Activated naive CD8-positive, alpha-beta T cell treated with anti-CD3 and anti-CD28 coated beads for 36 hours (primary cell): ENCODE results near the gene CEMP1. TPM values are rescaled to one million over a fixed set of nuclear protein-coding genes. Genes with fewer than 3 reads are reported as not detected.
"Not testable (repeated sequence)": the region's sequence is repeated elsewhere in the genome, so short reads cannot be mapped to it uniquely, and the experiment has no call there.

Experiments used
- DNase-seq: peaks from one replicate; pipeline ENCODE4 v3.0.0; 2021
- H3K27ac Mint-ChIP-seq: one replicate; pipeline ENCODE4 v1.8.0; 2022; ENCODE audit warnings: mild to moderate bottlenecking, moderate library complexity, mixed read lengths
- H3K27me3 Mint-ChIP-seq: one replicate; pipeline ENCODE4 v1.8.0; 2022; ENCODE audit warnings: mild to moderate bottlenecking, mixed read lengths
- H3K36me3 Mint-ChIP-seq: one replicate; pipeline ENCODE4 v1.8.0; 2021; ENCODE audit warnings: mild to moderate bottlenecking, mixed read lengths
- H3K4me1 Mint-ChIP-seq: one replicate; pipeline ENCODE4 v1.8.0; 2021; ENCODE audit warnings: mixed read lengths
- H3K4me3 Mint-ChIP-seq: one replicate; pipeline ENCODE4 v1.8.0; 2022; ENCODE audit warnings: mild to moderate bottlenecking, moderate library complexity, mixed read lengths
- H3K9me3 Mint-ChIP-seq: one replicate; pipeline ENCODE4 v1.8.0; 2022; ENCODE audit warnings: mixed read lengths
- total RNA-seq, 2 experiments: library from RNA; stranded (reverse); gene quantifications; one replicate each; pipeline ENCODE4 v1.2.3, GENCODE V29; 2021

CEMP1 gene
- total RNA-seq, 2 experiments from 2014 or later, result not detected

DNA sequence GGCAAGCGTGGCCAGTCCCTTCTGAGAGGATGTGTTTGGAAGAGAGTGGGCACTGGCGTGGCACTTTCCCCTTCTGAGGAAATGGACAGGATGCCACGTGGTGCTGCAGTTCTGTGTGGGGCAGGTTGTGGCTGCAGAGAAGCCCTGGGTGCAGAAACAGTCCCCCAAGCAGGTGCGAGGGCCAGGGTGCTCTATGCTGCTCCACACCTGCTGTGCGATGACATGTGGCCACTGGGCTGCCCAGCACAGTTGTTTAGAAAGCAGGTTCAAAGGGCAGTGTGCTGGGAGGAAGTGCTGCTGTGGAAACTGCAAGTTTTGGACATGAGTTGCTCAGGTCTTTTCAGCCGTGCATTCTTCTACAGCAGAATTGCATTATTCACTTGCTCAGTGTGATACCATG, 10.2 kb upstream of the CEMP1 start:
- H3K27me3 Mint-ChIP-seq, H3K9me3 Mint-ChIP-seq, H3K4me3 Mint-ChIP-seq, H3K27ac Mint-ChIP-seq, DNase-seq: not testable (repeated sequence)
- peaks cover 12% of the 10 kb centered on the region for H3K36me3 Mint-ChIP-seq
- peaks cover 36% of the 10 kb centered on the region for H3K4me1 Mint-ChIP-seq

DNA sequence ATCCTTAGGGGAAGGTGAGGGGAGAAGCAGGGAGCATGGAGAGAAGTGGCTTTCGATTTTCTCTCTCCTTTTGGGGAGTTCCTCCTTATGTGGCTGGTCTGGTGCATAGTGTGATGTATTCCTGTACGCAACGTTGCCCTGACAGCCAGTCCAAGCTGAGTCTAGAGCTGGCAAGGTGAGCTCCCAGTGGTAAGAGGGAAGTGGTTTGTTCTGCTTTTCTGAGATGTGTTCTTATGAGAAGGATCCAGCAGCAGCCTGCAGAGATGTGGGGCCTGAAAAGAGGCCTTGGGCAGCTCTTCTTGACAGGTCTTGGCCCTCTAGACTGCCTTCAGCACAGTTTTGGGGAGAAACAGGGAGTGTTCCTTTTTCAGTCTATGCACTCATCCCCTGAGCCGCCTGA, 9.7 kb upstream of the CEMP1 start:
- H3K4me3 Mint-ChIP-seq, H3K27me3 Mint-ChIP-seq, H3K9me3 Mint-ChIP-seq, DNase-seq: not testable (repeated sequence)
- H3K36me3 Mint-ChIP-seq, result peaks cover 12% of the 10 kb centered on the region
- H3K27ac Mint-ChIP-seq, result peak overlapping the region; percentile 28
- H3K4me1 Mint-ChIP-seq, result peaks cover 36% of the 10 kb centered on the region

DNA sequence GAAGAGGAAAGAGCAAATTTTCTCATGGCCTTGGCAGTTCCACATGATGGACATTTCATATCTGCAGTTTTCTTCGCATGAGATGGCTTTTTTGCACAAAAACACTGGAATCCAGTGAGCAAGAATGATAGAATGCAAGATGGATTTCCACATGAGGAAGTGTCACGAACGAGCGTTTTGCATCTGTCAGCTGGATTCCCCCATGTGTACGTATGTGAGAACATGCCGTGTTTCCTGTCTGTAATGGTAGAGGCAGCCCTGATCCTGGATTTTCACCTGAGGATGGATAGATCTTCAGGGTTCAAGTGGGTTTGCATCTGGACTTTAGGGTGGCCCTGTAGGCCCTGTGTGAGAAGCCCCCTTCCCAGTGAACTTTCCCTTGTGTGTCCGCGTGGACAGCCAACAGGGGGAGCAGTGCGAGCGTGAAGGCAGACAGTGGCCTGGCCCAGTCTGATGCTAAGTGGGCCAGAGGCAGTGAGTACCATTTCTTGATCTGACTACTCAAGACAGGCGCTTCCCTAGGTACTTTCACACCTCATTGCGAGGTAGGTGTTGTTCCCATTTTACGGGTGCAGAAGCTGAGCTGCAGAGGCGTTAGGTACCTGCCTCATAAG, 8.7 kb upstream of the CEMP1 start:
- H3K9me3 Mint-ChIP-seq, H3K4me3 Mint-ChIP-seq, H3K27ac Mint-ChIP-seq, H3K27me3 Mint-ChIP-seq, H3K36me3 Mint-ChIP-seq: not testable (repeated sequence)
- H3K4me1 Mint-ChIP-seq, result peaks cover 36% of the 10 kb centered on the region
- DNase-seq, result peak; percentile 41

DNA sequence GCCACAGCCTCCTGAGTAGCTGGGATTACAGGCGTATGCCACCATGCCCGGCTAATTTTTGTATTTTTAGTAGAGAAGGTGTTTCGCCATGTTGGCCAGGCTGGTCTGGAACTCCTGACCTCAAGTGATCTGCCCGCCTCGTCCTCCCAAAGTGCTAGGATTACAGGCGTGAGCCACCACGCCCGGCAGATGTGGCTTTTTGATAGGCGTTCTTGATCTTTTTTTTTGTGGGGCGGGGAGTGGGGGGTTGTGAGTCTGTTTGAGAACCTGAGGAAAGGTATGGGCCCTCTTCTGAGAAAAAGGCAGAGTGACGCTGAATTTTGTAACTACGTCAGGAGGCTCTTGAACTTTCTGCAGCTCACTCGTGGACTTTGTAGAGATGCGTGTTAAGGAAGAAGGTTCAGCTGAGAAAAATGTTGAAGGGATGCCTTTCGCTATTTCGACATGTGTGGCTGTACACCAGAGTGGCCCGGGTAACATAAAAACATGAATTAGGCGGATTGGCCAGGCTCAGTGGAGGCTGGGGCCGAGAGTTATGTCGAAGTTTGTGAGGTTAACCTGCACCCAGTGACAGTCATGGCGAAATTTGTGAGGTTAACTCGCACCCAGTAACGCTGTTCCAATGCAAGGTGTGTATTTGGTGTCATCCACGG, 8.1 kb upstream of the CEMP1 start:
- DNase-seq, H3K9me3 Mint-ChIP-seq, H3K36me3 Mint-ChIP-seq, H3K27me3 Mint-ChIP-seq: not testable (repeated sequence)
- peak overlapping the region; percentile 51 for H3K27ac Mint-ChIP-seq
- peak overlapping the region; percentile 87 for H3K4me3 Mint-ChIP-seq
- H3K4me1 Mint-ChIP-seq, result peaks cover 36% of the 10 kb centered on the region

DNA sequence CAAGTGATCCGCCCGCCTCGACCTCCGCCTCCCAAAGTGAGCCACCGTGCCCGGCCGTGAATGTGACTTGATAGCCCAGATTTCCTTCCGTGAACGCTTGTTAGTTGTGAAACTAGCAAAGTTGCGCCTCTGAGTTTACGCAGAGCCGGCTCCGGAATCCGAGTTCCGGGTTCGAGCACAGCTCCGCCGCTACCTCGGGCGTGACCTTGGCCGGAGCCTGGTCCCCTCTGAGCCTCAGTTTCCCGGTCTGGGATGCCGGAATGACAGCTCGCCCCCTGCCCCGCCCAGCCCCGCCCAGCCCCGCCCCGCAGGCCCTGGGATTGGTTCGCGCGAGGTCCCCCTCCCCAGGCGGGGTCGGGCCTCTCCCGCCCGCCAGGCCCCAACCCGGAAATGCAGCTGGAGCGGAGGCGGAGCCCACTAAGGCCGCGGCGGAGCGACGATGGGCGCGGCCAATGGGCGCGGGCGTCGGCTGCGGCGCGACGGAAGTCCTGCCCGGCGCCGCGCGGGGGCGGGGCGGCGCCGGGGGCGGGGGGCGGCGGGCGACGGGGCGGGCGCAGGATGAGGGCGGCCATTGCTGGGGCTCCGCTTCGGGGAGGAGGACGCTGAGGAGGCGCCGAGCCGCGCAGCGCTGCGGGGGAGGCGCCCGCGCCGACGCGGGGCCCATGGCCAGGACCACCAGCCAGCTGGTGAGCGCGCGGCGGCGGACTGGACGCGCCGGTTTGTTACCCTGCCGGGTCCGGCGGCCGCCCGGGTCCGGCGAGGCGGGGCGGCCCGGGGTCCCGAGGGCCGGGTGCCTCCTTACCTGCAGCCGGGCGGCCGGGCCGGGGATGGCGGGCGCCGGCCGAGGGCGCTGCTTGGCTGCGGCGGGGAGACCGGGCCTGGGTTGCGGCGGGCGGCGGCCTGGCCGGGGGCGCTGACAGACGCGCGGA, 6.5 kb upstream of the CEMP1 start, which contains the start of gene PDPK1:
TSS of gene PDPK1 (plus strand) at position 571 of the 929 bp plus-strand sequence. CDS start at position 663, 92 bp downstream.
- Mint-ChIP-seq H3K4me1 (peaks cover 36% of the 10 kb centered on the region), H3K36me3 (peaks cover 6% of the 10 kb centered on the region), H3K4me3 (peak within 1 kb of the TSS; percentile 88), H3K27me3 (no peaks in the 10 kb centered on the region), H3K9me3 (no peaks in the 10 kb centered on the region), H3K27ac (peak within 1 kb of the TSS; percentile 87)
- peak; percentile 97 for DNase-seq

DNA sequence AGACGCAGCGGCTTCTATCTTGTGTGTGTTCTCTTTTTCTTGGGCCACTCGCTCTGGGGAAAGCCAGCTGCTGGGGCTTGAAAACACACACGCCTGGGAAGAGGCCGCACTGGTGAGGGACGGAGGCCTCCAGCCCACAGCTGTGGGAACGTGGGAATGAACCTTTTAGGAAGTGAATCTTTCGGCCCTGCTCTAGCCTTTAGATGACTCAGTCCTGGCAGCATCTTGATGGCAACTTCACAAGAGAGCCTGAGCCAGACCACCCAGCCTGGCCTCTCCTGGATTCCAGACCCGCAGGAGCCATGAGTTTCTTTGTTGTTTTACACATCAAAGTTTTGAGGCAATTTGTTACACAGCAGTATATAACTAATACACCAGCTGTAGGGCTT, 4.4 kb upstream of the CEMP1 start:
- Mint-ChIP-seq H3K27me3 (no peaks in the 10 kb centered on the region), H3K4me1 (peaks cover 35% of the 10 kb centered on the region), H3K36me3 (peaks cover 6% of the 10 kb centered on the region), H3K27ac (no peak overlapping the region), H3K9me3 (no peaks in the 10 kb centered on the region), H3K4me3 (no peak overlapping the region)
- DNase-seq, result no peak

DNA sequence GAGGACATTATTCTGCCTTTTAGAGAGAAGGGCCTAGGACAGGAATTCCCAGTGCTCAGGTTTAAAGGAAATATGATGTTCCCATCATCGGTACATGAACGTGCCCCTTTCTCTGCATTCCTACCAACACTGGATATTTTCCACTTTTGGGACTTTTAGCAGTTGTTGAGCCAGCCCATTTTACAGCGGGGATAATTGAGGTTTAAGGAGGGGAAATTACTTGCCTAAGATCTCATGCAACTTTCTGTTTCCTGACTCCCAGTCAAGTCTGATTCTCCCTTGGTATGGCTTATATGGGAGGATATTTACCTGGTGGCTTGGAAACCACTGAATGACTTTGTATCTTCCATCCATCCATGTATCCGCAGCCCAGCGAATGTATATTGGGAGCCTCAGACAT, 3.1 kb upstream of the CEMP1 start:
- H3K36me3 Mint-ChIP-seq, H3K27ac Mint-ChIP-seq, H3K4me3 Mint-ChIP-seq: not testable (repeated sequence)

DNA sequence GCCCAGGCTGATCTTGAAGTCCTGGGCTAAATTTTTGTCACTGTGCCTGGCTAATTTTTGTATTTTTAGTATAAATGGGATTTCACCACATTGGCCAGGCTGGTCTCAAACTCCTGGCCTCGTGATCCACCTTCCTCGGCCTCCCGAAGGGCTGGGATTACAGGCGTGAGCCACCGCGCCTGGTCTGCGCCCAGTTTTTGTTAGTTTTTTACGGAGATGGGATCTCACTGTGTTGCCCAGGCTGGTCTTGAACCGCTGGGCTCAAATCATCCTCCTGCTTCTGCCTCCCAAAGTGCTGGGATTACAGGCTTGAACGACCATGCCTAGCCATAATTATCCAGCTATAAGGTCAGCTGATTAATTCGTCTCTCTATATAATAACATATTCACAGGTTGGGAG, 2.7 kb upstream of the CEMP1 start:
- Mint-ChIP-seq H3K36me3 (peaks cover 4% of the 10 kb centered on the region), H3K4me3 (peak overlapping the region; percentile 34), H3K27me3 (no peaks in the 10 kb centered on the region), H3K27ac (peak overlapping the region; percentile 25), H3K4me1 (peaks cover 21% of the 10 kb centered on the region), H3K9me3 (no peaks in the 10 kb centered on the region)
- no peak for DNase-seq

More for the DNA sequence above, 3.1 kb upstream of the CEMP1 start:
- not testable (repeated sequence) for H3K9me3 Mint-ChIP-seq, DNase-seq, H3K27me3 Mint-ChIP-seq
- peaks cover 23% of the 10 kb centered on the region for H3K4me1 Mint-ChIP-seq

DNA sequence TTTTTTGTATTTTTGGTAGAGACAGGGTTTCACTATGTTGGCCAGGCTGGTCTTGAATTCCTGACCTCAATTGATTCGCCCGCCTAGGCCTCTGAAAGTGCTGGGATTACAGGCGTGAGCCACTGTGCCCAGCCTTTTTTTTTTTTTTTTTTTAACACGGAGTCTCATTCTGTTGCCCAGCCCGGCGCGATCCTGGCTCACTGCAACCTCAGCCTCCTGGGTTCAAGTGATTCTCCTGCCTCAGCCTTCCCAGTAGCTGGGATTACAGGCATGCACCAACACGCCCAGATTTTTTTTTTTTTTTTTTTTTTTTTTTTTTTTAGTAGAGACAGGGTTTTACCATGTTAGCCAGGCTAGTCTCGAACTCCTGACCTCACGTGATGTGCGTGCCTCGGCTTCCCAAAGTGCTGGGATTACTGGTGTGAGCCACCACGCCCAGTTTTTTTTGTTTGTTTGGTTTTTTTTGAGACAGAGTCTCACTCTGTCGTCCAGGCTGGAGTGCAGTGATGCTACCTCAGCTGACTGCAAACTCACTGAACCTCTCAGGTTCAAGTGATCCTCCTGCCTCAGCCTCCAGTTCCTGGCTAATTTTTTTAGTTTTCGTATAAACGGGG, 2.0 kb upstream of the CEMP1 start:
- peak overlapping the region; percentile 91 for H3K4me3 Mint-ChIP-seq
- not testable (repeated sequence) for H3K36me3 Mint-ChIP-seq, H3K9me3 Mint-ChIP-seq, DNase-seq, H3K27me3 Mint-ChIP-seq
- H3K4me1 Mint-ChIP-seq, result peaks cover 18% of the 10 kb centered on the region
- H3K27ac Mint-ChIP-seq, result peak overlapping the region; percentile 97

DNA sequence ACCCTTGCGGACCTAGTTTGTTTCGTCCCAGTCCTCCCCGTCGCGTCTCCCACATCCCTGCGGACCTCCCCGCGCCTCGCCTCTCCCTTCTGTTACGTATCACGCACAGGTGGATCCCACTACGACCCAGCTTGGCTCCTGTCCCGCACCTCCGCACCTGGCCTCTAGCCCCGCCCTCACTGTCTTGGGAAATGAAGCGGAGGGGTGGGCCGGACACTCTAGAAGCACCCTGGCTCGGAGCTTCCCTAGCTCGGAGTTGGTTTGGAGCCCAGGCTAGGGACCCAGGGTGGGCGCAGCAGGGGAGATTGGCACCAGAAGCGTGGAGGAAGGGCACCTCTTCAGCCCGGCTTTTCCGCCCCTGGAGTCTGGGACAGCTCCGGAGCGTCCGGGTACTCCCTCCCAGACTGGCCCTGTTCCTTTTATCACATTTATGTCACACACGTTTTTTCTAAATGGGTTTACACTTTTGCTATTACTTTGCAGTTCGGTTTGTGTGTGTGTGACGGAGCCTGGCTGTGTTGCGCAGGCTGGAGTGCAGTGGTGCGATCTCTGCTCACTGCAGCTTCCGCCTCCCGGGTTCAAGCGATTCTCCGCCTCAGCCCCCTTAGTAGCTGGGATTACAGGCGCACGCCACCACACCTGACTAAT, 1.4 kb upstream of the CEMP1 start:
- peaks cover 18% of the 10 kb centered on the region for H3K4me1 Mint-ChIP-seq
- H3K4me3 Mint-ChIP-seq, result peak overlapping the region; percentile 91

DNA sequence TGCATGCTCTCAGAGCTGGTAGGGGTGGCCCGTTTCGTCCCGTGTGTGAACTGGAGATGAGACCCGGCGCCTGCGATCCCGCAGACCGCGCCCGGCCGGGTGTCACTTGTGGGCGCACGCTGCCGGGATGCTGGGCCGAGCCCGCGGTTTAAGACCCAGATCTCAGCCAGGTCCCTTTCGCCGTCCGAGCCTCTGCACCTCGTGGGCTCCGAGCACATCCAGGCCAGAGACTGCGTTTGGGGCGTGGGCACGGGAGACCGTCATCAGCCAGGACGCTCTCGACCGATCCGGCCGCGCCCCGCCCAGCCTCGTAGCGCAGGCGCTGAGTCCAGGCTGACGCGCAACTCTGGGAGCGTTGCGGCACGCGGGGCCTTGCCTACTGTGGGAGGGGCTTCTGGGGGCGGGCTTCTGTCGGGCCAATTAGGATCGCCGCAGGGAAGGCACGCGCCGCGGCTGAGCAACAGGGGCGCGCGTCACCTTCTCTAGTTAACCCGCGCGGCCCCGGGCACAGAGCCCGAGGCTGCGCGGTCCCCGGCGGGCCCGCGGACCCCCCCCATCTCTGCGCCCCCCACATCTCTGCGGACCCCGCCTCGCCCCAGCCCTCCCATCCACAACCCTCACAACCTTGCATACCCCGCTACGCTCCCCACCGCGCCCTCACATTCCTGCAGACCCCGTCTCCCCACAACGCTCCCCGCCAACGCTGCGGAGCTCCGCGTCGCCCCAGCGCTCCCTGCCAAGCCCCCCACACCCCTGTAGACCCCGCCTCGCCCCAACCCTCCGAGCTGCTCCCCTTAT, 687 bp upstream of the CEMP1 start:
- Mint-ChIP-seq H3K4me1 (peaks cover 15% of the 10 kb centered on the region), H3K27me3 (no peaks in the 10 kb centered on the region), H3K36me3 (peaks cover 2% of the 10 kb centered on the region), H3K9me3 (no peaks in the 10 kb centered on the region), H3K4me3 (peak overlapping the region; percentile 91), H3K27ac (peak overlapping the region; percentile 97)
- DNase-seq, result peak; percentile 99

More for the DNA sequence above, 1.4 kb upstream of the CEMP1 start:
- H3K9me3 Mint-ChIP-seq, result no peaks in the 10 kb centered on the region
- DNase-seq, result peak; percentile 67
- peaks cover 2% of the 10 kb centered on the region for H3K36me3 Mint-ChIP-seq
- H3K27me3 Mint-ChIP-seq, result no peaks in the 10 kb centered on the region
- peak overlapping the region; percentile 97 for H3K27ac Mint-ChIP-seq

DNA sequence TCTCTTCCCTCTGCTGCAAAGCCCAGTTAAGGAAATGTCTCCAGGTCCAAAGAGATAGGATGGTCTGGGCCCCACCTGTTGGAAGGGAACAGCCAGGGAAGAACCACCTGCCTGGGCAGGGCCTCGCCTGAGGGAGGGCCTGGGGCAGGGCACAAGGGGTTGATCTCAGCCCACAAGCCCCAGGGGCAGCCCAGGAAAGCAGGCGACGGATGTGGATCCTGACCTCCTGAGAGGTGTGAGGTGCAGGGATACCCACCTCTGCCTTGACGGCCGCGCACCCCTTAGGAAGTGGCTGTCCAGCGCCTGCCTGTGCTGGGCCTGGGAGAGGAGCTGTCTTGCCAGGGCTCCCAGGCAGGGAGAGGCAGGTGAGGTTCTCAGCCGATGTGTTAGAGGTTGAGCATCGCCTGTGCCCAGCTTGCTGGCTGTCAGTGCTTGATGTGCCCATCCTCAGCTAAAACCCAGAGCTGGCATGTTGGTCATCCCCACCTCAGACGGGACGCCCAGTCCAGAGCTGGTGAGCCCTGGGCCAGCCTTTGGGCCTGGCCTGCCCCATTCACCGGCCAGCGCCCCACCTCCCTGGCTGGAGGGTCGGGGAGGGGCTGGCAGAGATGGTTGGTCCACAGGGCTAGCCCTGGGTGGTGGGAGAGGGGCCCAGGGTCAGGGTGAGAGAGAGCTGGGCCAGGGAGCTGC, 434 bp downstream of the CEMP1 start:
- Mint-ChIP-seq H3K4me3 (peak overlapping the region; percentile 91), H3K27me3 (no peaks in the 10 kb centered on the region), H3K27ac (peak overlapping the region; percentile 91), H3K4me1 (peaks cover 15% of the 10 kb centered on the region), H3K9me3 (no peaks in the 10 kb centered on the region), H3K36me3 (peaks cover 2% of the 10 kb centered on the region)
- no peak for DNase-seq

DNA sequence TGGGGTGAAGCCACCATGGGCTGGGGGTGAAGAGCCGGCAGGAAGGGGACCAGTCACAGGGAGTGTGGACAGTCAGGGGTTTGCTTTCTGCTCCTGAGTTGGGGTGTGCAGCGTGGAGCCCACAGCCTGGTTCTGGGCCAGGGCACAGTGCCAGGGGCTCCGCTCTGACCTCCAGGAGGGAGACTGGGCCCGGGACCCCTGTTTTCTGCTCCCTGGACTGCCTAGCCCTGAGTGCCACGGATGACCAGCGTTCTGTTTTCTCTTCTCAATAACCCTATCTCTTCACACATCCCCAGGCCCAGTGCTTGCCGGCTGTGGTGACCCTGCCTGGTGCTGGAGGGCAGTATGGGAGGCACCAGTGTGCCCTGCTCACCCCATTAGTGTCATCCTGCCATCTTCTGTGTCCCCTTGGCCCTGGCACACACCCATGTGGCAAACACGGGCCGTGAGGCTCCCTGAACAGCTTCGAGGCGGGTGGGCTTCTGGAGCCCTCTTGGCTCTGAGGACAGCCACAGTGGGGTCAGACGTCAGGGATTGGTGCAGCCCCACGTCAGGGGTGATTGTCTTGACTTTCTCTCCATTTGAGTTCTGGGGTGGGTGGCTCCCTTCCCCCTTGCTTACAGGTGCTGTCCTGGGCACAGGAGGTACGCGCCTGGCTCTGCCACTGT, 1.1 kb downstream of the CEMP1 start:
- Mint-ChIP-seq H3K9me3 (no peaks in the 10 kb centered on the region), H3K27ac (peak overlapping the region; percentile 58), H3K4me3 (no peak overlapping the region), H3K4me1 (peaks cover 15% of the 10 kb centered on the region), H3K36me3 (peaks cover 2% of the 10 kb centered on the region), H3K27me3 (no peaks in the 10 kb centered on the region)
- no peak for DNase-seq
